ENCODE measurements around the gene NOMO2. TPM values are rescaled to one million over a fixed set of nuclear protein-coding genes. Genes with fewer than 3 reads are reported as not detected.

Gene NOMO2
- total RNA-seq (2022; extraction: Qiagen RNA extraction), result 101 to 110 TPM (median 102 TPM) in 5 replicates

DNA sequence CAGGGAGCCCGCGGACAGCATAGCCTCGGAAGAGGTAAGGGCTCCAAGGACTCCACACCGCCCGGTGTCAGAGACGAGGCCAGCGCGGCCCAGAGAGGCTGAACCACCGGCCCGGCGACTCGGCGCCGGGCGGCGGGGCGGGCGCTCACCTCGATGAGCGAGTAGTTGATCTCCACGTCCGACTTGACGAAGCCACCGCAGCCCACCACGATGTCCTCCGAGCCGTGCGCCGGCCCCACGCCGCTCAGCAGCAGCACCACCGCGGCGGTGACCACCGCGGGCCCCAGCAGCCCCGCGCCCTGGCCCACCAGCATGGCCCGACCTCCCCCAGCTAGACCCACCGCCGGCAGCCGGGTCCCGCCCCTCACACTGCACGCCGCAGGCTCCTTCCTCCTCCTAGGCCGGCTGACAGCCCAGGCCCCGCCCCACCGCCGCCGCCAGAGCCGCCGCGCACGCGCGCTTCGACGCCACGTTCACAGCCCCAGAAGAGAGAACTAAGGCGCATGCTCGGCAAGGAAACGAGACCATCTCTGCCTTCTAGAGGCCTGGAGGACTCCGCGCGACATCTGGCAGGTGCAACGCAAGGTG lies at the start of gene NOMO2:
NOMO2 (minus strand) TSS at position 371 of the 588 bp plus-strand sequence; CDS start at position 314, 57 bp downstream.

Other genes with a start within 250 kb of the NOMO2 start
- gene NPIPA8, start 225.4 kb downstream of the NOMO2 start, total RNA-seq (2022; extraction: Qiagen RNA extraction), result 0.37 to 1.1 TPM (median 0.73 TPM) in 5 replicates
- gene RPS15A, start 228.2 kb upstream of the NOMO2 start, total RNA-seq (2022; extraction: Qiagen RNA extraction), result 2,149 to 2,893 TPM (median 2,359 TPM) in 5 replicates
- 251 to 412 TPM (median 294 TPM) in 5 replicates for gene ARL6IP1, start 239.5 kb upstream of the NOMO2 start, total RNA-seq (2022; extraction: Qiagen RNA extraction)

All from A549 treated with Mapracorat at 1 μM for 4 hours (cell line).